ENCODE measurements around the gene ELL3. TPM values are rescaled to one million over a fixed set of nuclear protein-coding genes. Genes with fewer than 3 reads are reported as not detected.
A peak's percentile ranks its signal among the peaks of the same experiment; 100 is the strongest.
"Not testable (repeated sequence)": the region's sequence is repeated elsewhere in the genome, so short reads cannot be mapped to it uniquely, and the experiment has no call there.

ELL3 gene
- polyA plus RNA-seq, 1 donor from 2014 or later = 2.2 TPM

GRCh38 chr15:43746245-43746902 lies 30.4 kb downstream of the ELL3 start, which contains the start of gene PDIA3:
TSS of gene PDIA3 (plus strand) at chr15:43746438. CDS start at chr15:43746540, 102 bp downstream.
- Histone ChIP-seq H3K9ac (ENCODE audit: low read length) (peak within 1 kb of the TSS; percentile 85), H3K27ac (ENCODE audit: low read length) (peak within 1 kb of the TSS; percentile 86), H3K4me3 (ENCODE audit: low read length) (peak within 1 kb of the TSS; percentile 74), H2AFZ (ENCODE audit: low read depth, low read length) (peak within 1 kb of the TSS; percentile 71), H3K79me2 (replicated peaks; ENCODE audit: insufficient read depth, low read length) (peaks cover 31% of the 10 kb centered on the region), H3K4me2 (ENCODE audit: low read length) (peak within 1 kb of the TSS; percentile 94)
- not testable (repeated sequence) for H3K9me3 ChIP-seq (ENCODE audit: low read length); H3K9me2 ChIP-seq (ENCODE audit: insufficient read depth, low read length); H3F3A ChIP-seq (ENCODE audit: insufficient read depth, low read length, poor library complexity, severe bottlenecking); H3K36me3 ChIP-seq (ENCODE audit: insufficient read depth, low read length); H3K27me3 ChIP-seq (ENCODE audit: insufficient read depth, low read depth, low read length); H4K20me1 ChIP-seq (ENCODE audit: insufficient read depth)
- TF ChIP-seq TAF1 (IDR thresholded peaks at IDR 0.05; ENCODE audit: low read depth) (peak; percentile 61), REST (IDR thresholded peaks at IDR 0.05; ENCODE audit: borderline replicate concordance) (peak; percentile 63), POLR2AphosphoS5 (IDR thresholded peaks at IDR 0.05) (peak; percentile 85), MXI1 (conservative IDR thresholded peaks at IDR 0.05; ENCODE audit: poor library complexity, severe bottlenecking) (peak; percentile 73)
- TF ChIP-seq, protein P1, sequence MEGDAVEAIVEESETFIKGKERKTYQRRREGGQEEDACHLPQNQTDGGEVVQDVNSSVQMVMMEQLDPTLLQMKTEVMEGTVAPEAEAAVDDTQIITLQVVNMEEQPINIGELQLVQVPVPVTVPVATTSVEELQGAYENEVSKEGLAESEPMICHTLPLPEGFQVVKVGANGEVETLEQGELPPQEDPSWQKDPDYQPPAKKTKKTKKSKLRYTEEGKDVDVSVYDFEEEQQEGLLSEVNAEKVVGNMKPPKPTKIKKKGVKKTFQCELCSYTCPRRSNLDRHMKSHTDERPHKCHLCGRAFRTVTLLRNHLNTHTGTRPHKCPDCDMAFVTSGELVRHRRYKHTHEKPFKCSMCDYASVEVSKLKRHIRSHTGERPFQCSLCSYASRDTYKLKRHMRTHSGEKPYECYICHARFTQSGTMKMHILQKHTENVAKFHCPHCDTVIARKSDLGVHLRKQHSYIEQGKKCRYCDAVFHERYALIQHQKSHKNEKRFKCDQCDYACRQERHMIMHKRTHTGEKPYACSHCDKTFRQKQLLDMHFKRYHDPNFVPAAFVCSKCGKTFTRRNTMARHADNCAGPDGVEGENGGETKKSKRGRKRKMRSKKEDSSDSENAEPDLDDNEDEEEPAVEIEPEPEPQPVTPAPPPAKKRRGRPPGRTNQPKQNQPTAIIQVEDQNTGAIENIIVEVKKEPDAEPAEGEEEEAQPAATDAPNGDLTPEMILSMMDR (IDR thresholded peaks at IDR 0.05; ENCODE audit: poor library complexity, severe bottlenecking) = peak; percentile 60

DNA sequence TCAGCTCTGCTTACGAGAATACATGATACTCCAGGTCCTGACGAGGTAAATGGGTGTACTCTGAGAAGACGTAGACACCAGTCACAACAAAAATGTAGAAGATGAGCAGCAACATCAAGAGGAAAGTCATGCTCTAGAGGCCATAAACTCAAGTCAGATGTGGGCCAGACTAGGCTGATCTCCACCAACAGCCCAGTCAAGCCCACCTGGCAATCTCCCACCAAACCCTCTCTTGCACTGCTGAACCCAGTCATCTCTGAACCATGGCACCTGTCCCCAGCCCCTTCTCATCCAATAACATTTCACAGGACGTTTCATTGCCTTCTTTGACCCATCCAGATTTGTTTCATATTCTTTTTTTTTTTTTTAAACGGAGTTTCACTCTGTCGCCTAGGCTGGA lies 41.4 kb downstream of the ELL3 start:
- Histone ChIP-seq H3K4me3 (ENCODE audit: low read length) (no peak overlapping the region), H3K79me2 (replicated peaks; ENCODE audit: insufficient read depth, low read length) (no peaks in the 10 kb centered on the region), H3F3A (ENCODE audit: insufficient read depth, low read length, poor library complexity, severe bottlenecking) (no peaks in the 10 kb centered on the region), H3K4me2 (ENCODE audit: low read length) (no peak overlapping the region), H4K20me1 (ENCODE audit: insufficient read depth) (no peaks in the 10 kb centered on the region), H2AFZ (ENCODE audit: low read depth, low read length) (no peak overlapping the region), H3K9me2 (ENCODE audit: insufficient read depth, low read length) (no peaks in the 10 kb centered on the region), H3K27me3 (ENCODE audit: insufficient read depth, low read depth, low read length) (no peaks in the 10 kb centered on the region), H3K36me3 (ENCODE audit: insufficient read depth, low read length) (no peaks in the 10 kb centered on the region), H3K27ac (ENCODE audit: low read length) (no peak overlapping the region), H3K9me3 (ENCODE audit: low read length) (no peaks in the 10 kb centered on the region), H3K9ac (ENCODE audit: low read length) (no peak overlapping the region)
- TF ChIP-seq REST (IDR thresholded peaks at IDR 0.05; ENCODE audit: borderline replicate concordance) = no peak
- TF ChIP-seq EZH2 (IDR thresholded peaks at IDR 0.05; ENCODE audit: borderline replicate concordance, insufficient read depth, low read length, poor library complexity, severe bottlenecking) = no peak
- TF ChIP-seq, protein P1 (IDR thresholded peaks at IDR 0.05; ENCODE audit: poor library complexity, severe bottlenecking) = no peak
- no peak for TF ChIP-seq RAD21 (conservative IDR thresholded peaks at IDR 0.05)
- TF ChIP-seq TAF1 (IDR thresholded peaks at IDR 0.05; ENCODE audit: low read depth) = no peak
- TF ChIP-seq SMC3 (conservative IDR thresholded peaks at IDR 0.05; ENCODE audit: poor library complexity) = no peak
- no peak for TF ChIP-seq MXI1 (conservative IDR thresholded peaks at IDR 0.05; ENCODE audit: poor library complexity, severe bottlenecking)
- TF ChIP-seq POLR2AphosphoS5 (IDR thresholded peaks at IDR 0.05) = no peak
- TF ChIP-seq EP300 (conservative IDR thresholded peaks at IDR 0.05; ENCODE audit: poor library complexity, severe bottlenecking) = no peak

- not testable (repeated sequence) for H3K9ac ChIP-seq (ENCODE audit: low read length); H2AFZ ChIP-seq (ENCODE audit: low read depth, low read length); H3K4me3 ChIP-seq (ENCODE audit: low read length); H3F3A ChIP-seq (ENCODE audit: insufficient read depth, low read length, poor library complexity, severe bottlenecking); H3K27ac ChIP-seq (ENCODE audit: low read length); H3K27me3 ChIP-seq (ENCODE audit: insufficient read depth, low read depth, low read length); H3K9me2 ChIP-seq (ENCODE audit: insufficient read depth, low read length); H3K9me3 ChIP-seq (ENCODE audit: low read length); H3K79me2 ChIP-seq (replicated peaks; ENCODE audit: insufficient read depth, low read length); H4K20me1 ChIP-seq (ENCODE audit: insufficient read depth); H3K4me2 ChIP-seq (ENCODE audit: low read length); H3K36me3 ChIP-seq (ENCODE audit: insufficient read depth, low read length)
These were observed 48.6 kb downstream of the ELL3 start for GRCh38 chr15:43728053-43728725.
